ENCODE measurements around the gene PKN2.

PKN2 gene

DNA sequence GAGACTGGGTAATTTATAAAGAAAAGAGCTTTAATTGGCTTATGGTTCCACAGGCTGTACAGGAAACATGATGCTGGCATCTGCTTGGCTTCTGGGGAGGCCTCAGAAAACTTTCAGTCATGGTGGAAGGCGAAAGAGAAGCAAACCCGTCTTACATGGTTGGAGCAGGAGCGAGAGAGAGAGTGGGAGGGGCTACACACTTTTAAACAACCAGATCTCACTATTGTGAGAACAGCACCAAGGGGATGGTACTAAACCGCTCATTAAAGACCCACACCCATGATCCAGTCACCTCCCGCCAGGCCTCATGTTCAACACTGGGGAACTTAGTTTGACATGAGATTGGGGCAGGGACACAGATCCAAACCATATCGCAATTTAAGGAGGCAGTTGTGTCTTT, 69.4 kb downstream of the PKN2 start:
- Histone ChIP-seq H3K27me3 (ENCODE audit: control insufficient read depth, insufficient read depth, low read length) (no peaks in the 10 kb centered on the region), H3K4me3 (ENCODE audit: low read depth, low read length) (no peak overlapping the region), H3K27ac (ENCODE audit: low read depth, low read length) (no peak overlapping the region), H3K9me3 (ENCODE audit: control insufficient read depth, insufficient read depth, low read depth, low read length) (no peaks in the 10 kb centered on the region), H3K4me1 (ENCODE audit: control insufficient read depth, insufficient read depth, low read length) (no peaks in the 10 kb centered on the region), H3K9ac (ENCODE audit: low read length) (no peak overlapping the region), H3K36me3 (ENCODE audit: control insufficient read depth, insufficient read depth, low read length) (0 out of 2 replicates have a peak, but pooled peaks cover 4% of the 10 kb centered on the region)

- H3K9me3 ChIP-seq (ENCODE audit: control insufficient read depth, insufficient read depth, low read depth, low read length) = no peaks in the 10 kb centered on the region
- H3K4me1 ChIP-seq (ENCODE audit: control insufficient read depth, insufficient read depth, low read length) = peaks cover 12% of the 10 kb centered on the region
- H3K36me3 ChIP-seq (ENCODE audit: control insufficient read depth, insufficient read depth, low read length) = peaks cover 21% of the 10 kb centered on the region
- H3K9ac ChIP-seq (ENCODE audit: low read length) = no peak overlapping the region
- H3K27me3 ChIP-seq (ENCODE audit: control insufficient read depth, insufficient read depth, low read length) = no peaks in the 10 kb centered on the region
- H3K4me3 ChIP-seq (ENCODE audit: low read depth, low read length) = no peak overlapping the region
- no peak overlapping the region for H3K27ac ChIP-seq (ENCODE audit: low read depth, low read length)
Observed at GRCh38 chr1:88763649-88764406, 79.8 kb downstream of the PKN2 start.

DNA sequence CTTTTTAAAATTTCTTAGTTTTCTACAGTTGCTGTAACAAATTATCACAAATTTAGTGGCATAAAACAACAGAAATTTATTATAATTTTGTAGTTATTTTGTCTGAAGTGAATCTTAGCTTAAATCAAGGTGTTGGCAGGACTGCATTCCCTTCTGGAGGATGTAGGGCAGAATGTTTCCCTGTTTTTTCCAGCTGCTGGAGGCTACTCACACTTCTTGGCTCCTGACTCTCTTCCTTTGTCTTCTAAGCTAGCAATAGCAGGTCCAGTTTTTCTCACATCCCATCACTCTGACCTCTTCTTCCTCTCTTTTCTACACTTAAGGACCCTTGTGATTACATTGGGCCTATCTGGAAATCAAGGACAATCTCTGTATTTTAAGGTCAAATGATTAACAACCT, 84.1 kb downstream of the PKN2 start:
- no peak overlapping the region for H3K9ac ChIP-seq (ENCODE audit: low read length)
- no peak overlapping the region for H3K27ac ChIP-seq (ENCODE audit: low read depth, low read length)

DNA sequence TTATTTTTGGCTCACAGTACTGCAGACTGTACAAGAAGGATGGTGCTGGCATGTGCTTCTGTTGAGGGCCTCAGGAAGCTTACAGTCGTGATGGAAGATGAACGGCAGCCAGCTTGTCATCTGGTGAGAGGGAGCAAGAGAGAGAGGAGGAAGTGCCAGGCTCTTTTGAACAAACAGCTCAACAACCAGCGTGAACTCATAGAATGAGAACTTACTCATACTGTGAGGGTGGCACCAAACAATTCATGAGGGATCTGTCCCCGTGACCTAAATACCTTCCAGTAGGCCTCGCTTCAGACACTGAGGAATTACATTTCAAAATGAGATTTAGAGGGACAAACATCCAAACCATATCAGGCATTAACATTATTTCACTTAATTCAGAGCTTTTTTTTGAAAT, 84.7 kb downstream of the PKN2 start:
- H3K9me3 ChIP-seq (ENCODE audit: control insufficient read depth, insufficient read depth, low read depth, low read length) = no peaks in the 10 kb centered on the region
- peaks cover 20% of the 10 kb centered on the region for H3K36me3 ChIP-seq (ENCODE audit: control insufficient read depth, insufficient read depth, low read length)
- no peak overlapping the region for H3K4me3 ChIP-seq (ENCODE audit: low read depth, low read length)
- peaks cover 20% of the 10 kb centered on the region for H3K4me1 ChIP-seq (ENCODE audit: control insufficient read depth, insufficient read depth, low read length)
- H3K9ac ChIP-seq (ENCODE audit: low read length) = no peak overlapping the region
- no peak overlapping the region for H3K27ac ChIP-seq (ENCODE audit: low read depth, low read length)
- no peaks in the 10 kb centered on the region for H3K27me3 ChIP-seq (ENCODE audit: control insufficient read depth, insufficient read depth, low read length)

More for the DNA sequence above, 84.1 kb downstream of the PKN2 start:
- Histone ChIP-seq H3K4me1 (ENCODE audit: control insufficient read depth, insufficient read depth, low read length) (peaks cover 14% of the 10 kb centered on the region), H3K27me3 (ENCODE audit: control insufficient read depth, insufficient read depth, low read length) (no peaks in the 10 kb centered on the region), H3K4me3 (ENCODE audit: low read depth, low read length) (no peak overlapping the region), H3K36me3 (ENCODE audit: control insufficient read depth, insufficient read depth, low read length) (peaks cover 20% of the 10 kb centered on the region), H3K9me3 (ENCODE audit: control insufficient read depth, insufficient read depth, low read depth, low read length) (no peaks in the 10 kb centered on the region)

DNA sequence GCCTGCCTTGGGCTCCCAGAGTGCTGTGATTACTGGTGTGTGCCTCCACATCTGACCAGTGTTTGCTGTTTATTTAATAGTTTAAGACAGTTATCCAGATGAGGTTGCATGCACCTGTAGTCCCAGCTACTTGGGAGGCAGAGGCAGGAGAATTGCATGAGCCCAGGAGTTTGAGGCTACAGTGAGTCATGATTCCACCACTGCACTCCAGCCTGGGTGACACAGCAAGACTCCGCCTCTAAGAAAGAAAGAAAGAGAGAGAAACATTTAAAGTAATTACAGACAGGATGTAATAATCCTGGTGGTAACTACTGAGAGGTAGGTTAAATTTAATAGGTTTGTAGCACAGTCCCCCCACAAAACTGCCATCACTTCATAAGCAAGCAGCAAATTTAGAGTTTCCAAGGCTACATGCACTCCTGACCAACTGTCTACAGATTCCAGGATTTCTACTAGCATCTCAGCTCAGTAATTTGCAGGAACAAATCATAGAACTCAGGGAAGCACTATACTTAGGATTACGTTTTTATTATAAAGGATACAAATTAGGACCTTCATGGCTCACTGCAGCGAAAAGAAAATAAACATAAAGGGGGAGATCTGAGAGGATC, 89.6 kb downstream of the PKN2 start:
- H3K27ac ChIP-seq (ENCODE audit: low read depth, low read length) = peak overlapping the region; percentile 87
- peaks cover 46% of the 10 kb centered on the region for H3K4me1 ChIP-seq (ENCODE audit: control insufficient read depth, insufficient read depth, low read length)
- H3K27me3 ChIP-seq (ENCODE audit: control insufficient read depth, insufficient read depth, low read length) = no peaks in the 10 kb centered on the region
- H3K4me3 ChIP-seq (ENCODE audit: low read depth, low read length) = peak overlapping the region; percentile 3; the same call in 1 of the 2 replicates
- no peaks in the 10 kb centered on the region; the same call in 1 of the 2 replicates for H3K9me3 ChIP-seq (ENCODE audit: control insufficient read depth, insufficient read depth, low read depth, low read length)
- H3K36me3 ChIP-seq (ENCODE audit: control insufficient read depth, insufficient read depth, low read length) = peaks cover 24% of the 10 kb centered on the region
- H3K9ac ChIP-seq (ENCODE audit: low read length) = peak overlapping the region; percentile 70

DNA sequence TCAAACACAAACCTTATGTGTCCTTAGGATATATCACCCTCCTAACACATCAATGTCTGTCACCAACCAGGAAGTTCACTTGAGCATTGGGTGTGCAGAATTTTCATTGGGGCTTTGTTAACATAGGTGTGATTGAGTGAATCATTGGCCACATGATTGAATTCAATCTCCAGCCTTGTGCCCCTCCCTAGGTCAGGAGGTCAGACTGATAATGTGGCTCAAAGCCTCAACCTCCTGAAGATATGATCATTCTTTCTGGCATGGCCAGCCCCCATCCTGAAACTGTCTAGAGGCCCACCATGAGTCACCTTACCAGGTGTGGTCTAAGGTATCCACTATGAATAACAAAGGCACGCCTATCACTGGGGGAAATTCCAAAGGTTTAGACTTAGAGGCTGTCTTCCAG, 90.1 kb downstream of the PKN2 start:
- no peaks in the 10 kb centered on the region; the same call in 1 of the 2 replicates for H3K9me3 ChIP-seq (ENCODE audit: control insufficient read depth, insufficient read depth, low read depth, low read length)
- H3K4me1 ChIP-seq (ENCODE audit: control insufficient read depth, insufficient read depth, low read length) = peaks cover 51% of the 10 kb centered on the region
- peak overlapping the region; percentile 87 for H3K27ac ChIP-seq (ENCODE audit: low read depth, low read length)
- H3K9ac ChIP-seq (ENCODE audit: low read length) = peak overlapping the region; percentile 70
- H3K4me3 ChIP-seq (ENCODE audit: low read depth, low read length) = peak overlapping the region; percentile 3; the same call in 1 of the 2 replicates
- H3K36me3 ChIP-seq (ENCODE audit: control insufficient read depth, insufficient read depth, low read length) = peaks cover 21% of the 10 kb centered on the region
- no peaks in the 10 kb centered on the region for H3K27me3 ChIP-seq (ENCODE audit: control insufficient read depth, insufficient read depth, low read length)

DNA sequence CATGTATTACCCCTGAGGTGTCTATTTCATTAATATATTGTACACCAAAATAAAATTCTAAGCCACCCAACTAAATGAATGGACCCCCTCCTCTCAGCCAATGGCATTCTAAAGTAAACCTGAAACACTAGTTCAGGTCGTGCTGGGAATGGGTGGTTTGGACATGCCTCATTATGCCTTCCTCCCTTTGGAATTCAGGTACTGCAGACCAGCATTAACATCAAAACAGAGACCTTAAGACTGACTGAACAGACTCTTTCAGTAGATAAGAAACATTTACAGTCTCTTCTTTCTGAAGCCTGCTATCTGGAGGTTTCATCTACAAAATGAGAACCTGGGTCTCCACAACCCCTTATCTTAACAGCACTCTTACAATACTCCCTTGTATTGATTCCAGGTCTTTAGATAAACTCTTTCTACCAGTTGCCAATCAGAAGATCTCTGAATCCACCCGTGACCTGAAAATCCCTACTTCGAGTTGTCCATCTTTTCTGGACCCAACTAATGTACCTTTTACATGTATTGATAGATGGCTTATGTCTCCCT, 93.6 kb downstream of the PKN2 start:
- Histone ChIP-seq H3K36me3 (ENCODE audit: control insufficient read depth, insufficient read depth, low read length) (peaks cover 20% of the 10 kb centered on the region), H3K9ac (ENCODE audit: low read length) (peak overlapping the region; percentile 24), H3K9me3 (ENCODE audit: control insufficient read depth, insufficient read depth, low read depth, low read length) (no peaks in the 10 kb centered on the region; the same call in 1 of the 2 replicates), H3K4me3 (ENCODE audit: low read depth, low read length) (no peak overlapping the region), H3K4me1 (ENCODE audit: control insufficient read depth, insufficient read depth, low read length) (peaks cover 62% of the 10 kb centered on the region), H3K27ac (ENCODE audit: low read depth, low read length) (peak overlapping the region; percentile 89), H3K27me3 (ENCODE audit: control insufficient read depth, insufficient read depth, low read length) (no peaks in the 10 kb centered on the region)

DNA sequence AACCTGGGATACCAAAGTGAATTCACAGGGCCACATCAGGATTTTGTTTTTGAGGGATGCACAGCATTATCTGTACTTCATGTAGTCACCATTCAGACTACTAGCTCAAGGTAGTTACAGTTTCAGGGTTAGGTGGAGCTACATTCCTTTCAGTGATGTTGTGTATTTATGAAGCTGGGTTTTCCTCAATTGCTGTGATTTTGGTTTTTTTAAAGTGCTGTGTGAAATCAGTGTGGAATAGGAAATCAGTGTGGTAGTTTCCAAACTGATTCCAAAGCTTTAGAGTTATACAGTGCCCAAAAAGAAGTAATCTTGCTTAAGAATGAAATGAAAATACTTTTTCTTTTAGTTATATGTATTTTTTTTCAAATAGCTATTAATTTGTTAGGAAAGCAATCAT, 95.8 kb downstream of the PKN2 start:
- no peaks in the 10 kb centered on the region; the same call in 1 of the 2 replicates for H3K9me3 ChIP-seq (ENCODE audit: control insufficient read depth, insufficient read depth, low read depth, low read length)
- H3K4me3 ChIP-seq (ENCODE audit: low read depth, low read length) = no peak overlapping the region
- no peak overlapping the region for H3K27ac ChIP-seq (ENCODE audit: low read depth, low read length)
- no peak overlapping the region for H3K9ac ChIP-seq (ENCODE audit: low read length)
- H3K36me3 ChIP-seq (ENCODE audit: control insufficient read depth, insufficient read depth, low read length) = peaks cover 28% of the 10 kb centered on the region
- peaks cover 50% of the 10 kb centered on the region for H3K4me1 ChIP-seq (ENCODE audit: control insufficient read depth, insufficient read depth, low read length)
- no peaks in the 10 kb centered on the region for H3K27me3 ChIP-seq (ENCODE audit: control insufficient read depth, insufficient read depth, low read length)

DNA sequence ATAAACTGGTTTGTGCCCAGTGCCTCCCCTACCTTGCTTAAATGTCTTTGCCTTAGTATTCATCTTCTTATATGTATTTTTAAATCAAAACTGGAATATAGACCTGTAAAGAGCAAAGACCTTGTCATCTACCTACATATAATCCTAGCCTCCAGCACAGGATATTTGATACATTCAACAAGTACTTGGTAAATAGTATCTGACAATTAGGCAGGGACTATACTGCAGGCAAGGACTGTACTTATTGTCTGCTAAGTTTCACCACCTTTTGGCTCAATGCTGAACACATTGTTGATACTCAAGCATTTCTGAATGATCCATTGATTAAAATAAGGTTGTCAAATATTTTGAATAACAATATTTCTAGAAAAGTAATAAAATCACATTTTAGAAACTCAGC, 96.4 kb downstream of the PKN2 start:
- Histone ChIP-seq H3K27me3 (ENCODE audit: control insufficient read depth, insufficient read depth, low read length) (no peaks in the 10 kb centered on the region), H3K9me3 (ENCODE audit: control insufficient read depth, insufficient read depth, low read depth, low read length) (no peaks in the 10 kb centered on the region), H3K4me3 (ENCODE audit: low read depth, low read length) (no peak overlapping the region), H3K4me1 (ENCODE audit: control insufficient read depth, insufficient read depth, low read length) (peaks cover 45% of the 10 kb centered on the region), H3K36me3 (ENCODE audit: control insufficient read depth, insufficient read depth, low read length) (peaks cover 28% of the 10 kb centered on the region), H3K27ac (ENCODE audit: low read depth, low read length) (0 out of 2 replicates have a peak overlapping the region, but pooled peaks have one; percentile 24), H3K9ac (ENCODE audit: low read length) (no peak overlapping the region)

- peaks cover 47% of the 10 kb centered on the region for H3K36me3 ChIP-seq (ENCODE audit: control insufficient read depth, insufficient read depth, low read length)
Observed at GRCh38 chr1:88783145-88783544, 99.1 kb downstream of the PKN2 start.

GRCh38 chr1:88784551-88784950, 100.5 kb downstream of the PKN2 start:
- H3K9me3 ChIP-seq (ENCODE audit: control insufficient read depth, insufficient read depth, low read depth, low read length) = no peaks in the 10 kb centered on the region
- no peak overlapping the region for H3K4me3 ChIP-seq (ENCODE audit: low read depth, low read length)
- no peak overlapping the region for H3K27ac ChIP-seq (ENCODE audit: low read depth, low read length)
- no peak overlapping the region for H3K9ac ChIP-seq (ENCODE audit: low read length)
- no peaks in the 10 kb centered on the region for H3K27me3 ChIP-seq (ENCODE audit: control insufficient read depth, insufficient read depth, low read length)
- peaks cover 18% of the 10 kb centered on the region for H3K4me1 ChIP-seq (ENCODE audit: control insufficient read depth, insufficient read depth, low read length)
- peaks cover 51% of the 10 kb centered on the region for H3K36me3 ChIP-seq (ENCODE audit: control insufficient read depth, insufficient read depth, low read length)

More at GRCh38 chr1:88783145-88783544, 99.1 kb downstream of the PKN2 start:
- Histone ChIP-seq H3K27me3 (ENCODE audit: control insufficient read depth, insufficient read depth, low read length) (no peaks in the 10 kb centered on the region), H3K27ac (ENCODE audit: low read depth, low read length) (no peak overlapping the region), H3K4me1 (ENCODE audit: control insufficient read depth, insufficient read depth, low read length) (peaks cover 26% of the 10 kb centered on the region), H3K9ac (ENCODE audit: low read length) (no peak overlapping the region), H3K9me3 (ENCODE audit: control insufficient read depth, insufficient read depth, low read depth, low read length) (no peaks in the 10 kb centered on the region), H3K4me3 (ENCODE audit: low read depth, low read length) (no peak overlapping the region)

All from HUES6 (cell line).